AG10803 (cell line): Measurements from ENCODE around the gene PNMA1.

Experiments used
- DNase-seq: peaks from one replicate; pipeline ENCODE4 v3.0.0; 2010; ENCODE audit warnings: low read depth
- H3K4me3 ChIP-seq: 2 replicates; pipeline ENCODE4 v1.5.1; 2011; ENCODE audit warnings: mild to moderate bottlenecking, low read length, control low read depth
- TF ChIP-seq, protein P1 (sequence below): conservative IDR thresholded peaks from 2 replicates; pipeline ENCODE4 v1.5.1; 2011; ENCODE audit warnings: mild to moderate bottlenecking, low read length, control low read depth, inconsistent platforms

Gene PNMA1

DNA sequence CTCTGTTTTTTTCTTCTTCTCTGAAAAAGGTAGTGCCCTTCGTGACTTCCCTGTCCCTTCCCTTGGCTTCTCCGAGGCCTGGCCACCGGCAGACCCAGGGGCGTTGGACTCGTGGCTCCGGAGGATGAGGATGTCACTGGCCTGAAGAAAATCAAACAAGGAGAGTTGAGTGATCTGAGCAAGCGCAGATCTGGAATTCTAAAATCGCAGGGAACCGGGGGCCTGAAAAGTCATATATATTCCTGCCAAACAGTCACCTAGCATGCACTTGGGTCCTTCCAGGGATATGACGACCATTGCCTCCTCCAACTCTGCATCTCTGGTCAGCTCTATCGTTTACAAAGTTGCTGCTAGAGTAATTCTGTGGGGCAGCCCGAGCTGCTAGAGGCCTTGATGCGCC is 5.2 kb upstream of the PNMA1 start:
- no peak overlapping the region for H3K4me3 ChIP-seq
- no peak for DNase-seq
- TF ChIP-seq, protein P1, sequence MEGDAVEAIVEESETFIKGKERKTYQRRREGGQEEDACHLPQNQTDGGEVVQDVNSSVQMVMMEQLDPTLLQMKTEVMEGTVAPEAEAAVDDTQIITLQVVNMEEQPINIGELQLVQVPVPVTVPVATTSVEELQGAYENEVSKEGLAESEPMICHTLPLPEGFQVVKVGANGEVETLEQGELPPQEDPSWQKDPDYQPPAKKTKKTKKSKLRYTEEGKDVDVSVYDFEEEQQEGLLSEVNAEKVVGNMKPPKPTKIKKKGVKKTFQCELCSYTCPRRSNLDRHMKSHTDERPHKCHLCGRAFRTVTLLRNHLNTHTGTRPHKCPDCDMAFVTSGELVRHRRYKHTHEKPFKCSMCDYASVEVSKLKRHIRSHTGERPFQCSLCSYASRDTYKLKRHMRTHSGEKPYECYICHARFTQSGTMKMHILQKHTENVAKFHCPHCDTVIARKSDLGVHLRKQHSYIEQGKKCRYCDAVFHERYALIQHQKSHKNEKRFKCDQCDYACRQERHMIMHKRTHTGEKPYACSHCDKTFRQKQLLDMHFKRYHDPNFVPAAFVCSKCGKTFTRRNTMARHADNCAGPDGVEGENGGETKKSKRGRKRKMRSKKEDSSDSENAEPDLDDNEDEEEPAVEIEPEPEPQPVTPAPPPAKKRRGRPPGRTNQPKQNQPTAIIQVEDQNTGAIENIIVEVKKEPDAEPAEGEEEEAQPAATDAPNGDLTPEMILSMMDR, result no peak

GRCh38 chr14:73718418-73719251 is 4.5 kb upstream of the PNMA1 start:
- no peak overlapping the region for H3K4me3 ChIP-seq
- TF ChIP-seq, protein P1, result no peak
- DNase-seq, result no peak

DNA sequence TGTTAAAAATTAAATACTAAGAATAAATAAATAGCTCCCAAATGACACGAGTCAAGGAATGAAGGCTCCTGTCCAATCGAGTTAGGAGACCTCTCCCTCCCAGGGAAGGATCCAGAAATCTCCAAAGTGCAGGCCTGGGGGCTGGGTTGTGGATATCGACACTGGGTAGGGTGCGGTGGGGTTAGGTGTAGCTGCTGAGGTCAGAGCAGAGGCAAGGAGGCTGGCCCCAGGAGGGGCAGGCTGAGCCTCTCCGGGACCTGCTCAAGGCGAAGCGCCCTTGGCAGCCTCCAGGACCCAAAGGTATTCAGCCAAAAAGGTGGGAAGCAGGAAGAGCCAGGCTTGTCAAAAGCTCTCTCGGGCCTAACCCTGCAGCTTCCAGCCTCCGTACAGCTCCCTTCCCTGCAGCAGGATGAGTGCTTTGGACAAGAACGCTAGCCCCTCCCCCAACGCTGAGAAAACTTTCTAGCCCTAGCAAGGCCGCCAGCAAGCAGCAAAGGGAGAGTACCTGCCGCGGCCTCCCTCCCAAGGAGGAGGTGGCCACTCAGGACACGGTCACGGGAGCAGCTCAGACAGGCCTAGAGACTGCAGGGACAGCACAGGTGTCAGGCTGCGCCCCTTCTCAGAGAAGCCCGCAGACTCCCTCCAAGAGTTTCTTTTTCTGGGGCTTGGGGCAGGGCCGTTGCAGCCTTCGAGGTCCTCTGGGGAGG is 3.7 kb upstream of the PNMA1 start:
- H3K4me3 ChIP-seq, result no peak overlapping the region
- TF ChIP-seq, protein P1, result no peak
- no peak for DNase-seq

GRCh38 chr14:73717266-73717665 is 3.1 kb upstream of the PNMA1 start:
- DNase-seq, result no peak
- TF ChIP-seq, protein P1, result no peak
- H3K4me3 ChIP-seq, result no peak overlapping the region

DNA sequence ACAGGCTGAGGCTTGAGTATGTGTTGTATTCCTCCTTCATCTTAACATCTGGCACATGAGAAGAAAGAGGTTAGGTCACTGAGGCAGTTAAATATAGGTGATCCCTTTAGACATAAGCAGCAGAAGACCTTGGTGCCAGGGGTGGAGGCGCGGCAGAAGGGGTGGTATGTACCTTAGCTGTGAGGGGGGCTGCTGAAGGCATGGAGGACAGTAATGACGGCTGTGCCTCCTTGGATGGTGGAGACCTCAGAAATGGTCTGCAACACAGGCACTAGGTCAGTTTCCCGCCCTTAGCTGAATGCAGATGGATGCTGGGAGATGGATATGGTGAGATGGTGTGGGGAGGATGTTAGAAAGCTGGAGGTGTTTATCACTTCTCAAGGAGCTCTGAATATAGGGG is 1.5 kb upstream of the PNMA1 start:
- no peak overlapping the region for H3K4me3 ChIP-seq
- TF ChIP-seq, protein P1, result no peak
- DNase-seq, result no peak

- TF ChIP-seq, protein P1, result no peak
- no peak for DNase-seq
- peak overlapping the region; percentile 42 for H3K4me3 ChIP-seq
Observed at GRCh38 chr14:73714656-73715081, 485 bp upstream of the PNMA1 start.
